Neural progenitor cell (in vitro differentiated cells): ENCODE data around the gene NTRK3. TPM values are rescaled to one million over a fixed set of nuclear protein-coding genes. Genes with fewer than 3 reads are reported as not detected.

Experiments
- DNase-seq: peaks from one replicate; pipeline ENCODE4 v3.0.0-alpha.2; 2016; ENCODE audit warnings: low spot score
- H2AFZ ChIP-seq: fragments of 200-600 bp; sonication (generic); replicated peaks from 2 replicates; pipeline ENCODE4 v1.6.1; 2016; ENCODE audit warnings: antibody characterized with exemption
- H3F3A ChIP-seq: fragments of 200-600 bp; sonication (generic); 2 replicates; pipeline ENCODE4 v1.6.1; 2016; ENCODE audit warnings: antibody characterized with exemption, low read depth
- H3K27ac ChIP-seq: fragments of 200-600 bp; sonication (generic); 2 replicates; pipeline ENCODE4 v1.5.1; 2016; ENCODE audit warnings: mild to moderate bottlenecking
- H3K27me3 ChIP-seq: fragments of 200-600 bp; sonication (generic); 2 replicates; pipeline ENCODE4 v1.6.1; 2016; ENCODE audit warnings: mild to moderate bottlenecking, moderate library complexity
- H3K36me3 ChIP-seq: fragments of 200-600 bp; sonication (generic); 2 replicates; pipeline ENCODE4 v1.5.1; 2016
- H3K4me1 ChIP-seq: fragments of 200-600 bp; sonication (generic); 2 replicates; pipeline ENCODE4 v1.6.1; 2016; ENCODE audit warnings: mixed run types
- H3K4me2 ChIP-seq: fragments of 200-600 bp; sonication (generic); 2 replicates; pipeline ENCODE4 v1.6.1; 2016
- H3K4me3 ChIP-seq: fragments of 200-600 bp; sonication (generic); 2 replicates; pipeline ENCODE4 v1.5.1; 2016
- H3K79me2 ChIP-seq: fragments of 200-600 bp; sonication (generic); 2 replicates; pipeline ENCODE4 v1.6.1; 2016; ENCODE audit warnings: low read depth
- H3K9ac ChIP-seq: fragments of 200-600 bp; sonication (generic); 2 replicates; pipeline ENCODE4 v1.6.1; 2016
- H3K9me3 ChIP-seq: fragments of 200-600 bp; sonication (generic); 2 replicates; pipeline ENCODE4 v1.5.1; 2016; ENCODE audit warnings: low read depth
- H4K20me1 ChIP-seq: fragments of 200-600 bp; sonication (generic); 2 replicates; pipeline ENCODE4 v1.6.1; 2016; ENCODE audit warnings: low read depth
- H3K27ac Mint-ChIP-seq: 3 replicates; pipeline ENCODE4 v1.8.0; 2021; ENCODE audit warnings: mixed read lengths
- H3K27me3 Mint-ChIP-seq: 2 replicates; pipeline ENCODE4 v1.8.0; 2022; ENCODE audit warnings: low read depth, mild to moderate bottlenecking, inconsistent platforms, moderate library complexity, mixed read lengths; ENCODE audit not compliant: insufficient read depth
- H3K36me3 Mint-ChIP-seq: 3 replicates; pipeline ENCODE4 v1.8.0; 2021; ENCODE audit warnings: mixed read lengths
- H3K4me1 Mint-ChIP-seq: 3 replicates; pipeline ENCODE4 v1.8.0; 2021; ENCODE audit warnings: mixed read lengths
- H3K4me3 Mint-ChIP-seq: 3 replicates; pipeline ENCODE4 v1.8.0; 2021; ENCODE audit warnings: mild to moderate bottlenecking, moderate library complexity, mixed read lengths
- H3K9me3 Mint-ChIP-seq: 3 replicates; pipeline ENCODE4 v1.8.0; 2020; ENCODE audit warnings: mixed read lengths
- CTCF ChIP-seq: fragments of 200-600 bp; sonication (generic); IDR thresholded peaks from 2 replicates; pipeline ENCODE4 v1.5.1; 2017; ENCODE audit warnings: antibody characterized with exemption, mild to moderate bottlenecking
- EZH2 ChIP-seq: fragments of 200-600 bp; sonication (generic); IDR thresholded peaks from 2 replicates; pipeline ENCODE4 v1.6.1; 2017; ENCODE audit warnings: antibody characterized with exemption, mild to moderate bottlenecking, moderate library complexity
- EZH2phosphoT487 ChIP-seq: fragments of 200-600 bp; sonication (generic); IDR thresholded peaks from 2 replicates; pipeline ENCODE4 v1.6.1; 2017; ENCODE audit warnings: antibody characterized with exemption
- total RNA-seq: library from RNA; depleted of rRNA; stranded (reverse); fragments of >200 nt; gene quantifications from 2 replicates; pipeline ENCODE4 v1.2.3, GENCODE V29; 2015; ENCODE audit warnings: low replicate concordance

NTRK3 gene
- total RNA-seq, 1 donor from 2014 or later = 2.0 TPM

- no peaks in the 10 kb centered on the region for H3K27me3 ChIP-seq
- H2AFZ ChIP-seq = peak overlapping the region; percentile 40
- Mint-ChIP-seq H3K4me3 (no peak overlapping the region), H3K36me3 (no peaks in the 10 kb centered on the region), H3K9me3 (no peaks in the 10 kb centered on the region), H3K27me3 (no peaks in the 10 kb centered on the region), H3K27ac (no peak overlapping the region), H3K4me1 (peaks cover 19% of the 10 kb centered on the region)
- no peak for TF ChIP-seq CTCF
- TF ChIP-seq EZH2 = no peak
- TF ChIP-seq EZH2phosphoT487 = no peak
- no peak overlapping the region for H3K27ac ChIP-seq
- no peaks in the 10 kb centered on the region for H3K36me3 ChIP-seq
- no peaks in the 10 kb centered on the region for H3K79me2 ChIP-seq
- H3K4me2 ChIP-seq = peak overlapping the region; percentile 49
- no peaks in the 10 kb centered on the region for H4K20me1 ChIP-seq
- DNase-seq = peak; percentile 49
- peaks cover 16% of the 10 kb centered on the region for H3K4me1 ChIP-seq
- H3K9me3 ChIP-seq = no peaks in the 10 kb centered on the region
- no peaks in the 10 kb centered on the region for H3F3A ChIP-seq
- H3K9ac ChIP-seq = no peak overlapping the region
- no peak overlapping the region for H3K4me3 ChIP-seq
Measured at GRCh38 chr15:88299497-88299896, 43.0 kb upstream of the NTRK3 start.

GRCh38 chr15:88288661-88289060 is 32.1 kb upstream of the NTRK3 start:
- H3K9me3 ChIP-seq = no peaks in the 10 kb centered on the region
- H3K27ac ChIP-seq = no peak overlapping the region
- H3F3A ChIP-seq = no peaks in the 10 kb centered on the region
- H3K4me3 ChIP-seq = no peak overlapping the region
- Mint-ChIP-seq H3K4me1 (peaks cover 2% of the 10 kb centered on the region), H3K27me3 (peaks cover 6% of the 10 kb centered on the region), H3K9me3 (no peaks in the 10 kb centered on the region), H3K4me3 (no peak overlapping the region), H3K27ac (no peak overlapping the region), H3K36me3 (no peaks in the 10 kb centered on the region)
- TF ChIP-seq EZH2 (no peak), EZH2phosphoT487 (no peak), CTCF (no peak)
- no peak overlapping the region for H2AFZ ChIP-seq
- no peak overlapping the region for H3K4me2 ChIP-seq
- no peaks in the 10 kb centered on the region for H3K27me3 ChIP-seq
- no peak overlapping the region for H3K9ac ChIP-seq
- no peaks in the 10 kb centered on the region for H3K79me2 ChIP-seq
- no peak for DNase-seq
- H4K20me1 ChIP-seq = no peaks in the 10 kb centered on the region
- H3K36me3 ChIP-seq = no peaks in the 10 kb centered on the region
- peaks cover 7% of the 10 kb centered on the region for H3K4me1 ChIP-seq

- no peak overlapping the region for H3K4me3 ChIP-seq
- DNase-seq = no peak
- H3K4me3 Mint-ChIP-seq = no peak overlapping the region
- no peak overlapping the region for H3K27ac ChIP-seq
- H3K36me3 ChIP-seq = no peaks in the 10 kb centered on the region
- H3K4me1 ChIP-seq = peaks cover 7% of the 10 kb centered on the region
- H3K9me3 Mint-ChIP-seq = no peaks in the 10 kb centered on the region
- no peak overlapping the region for H2AFZ ChIP-seq
- H3K79me2 ChIP-seq = no peaks in the 10 kb centered on the region
- H3K27ac Mint-ChIP-seq = no peak overlapping the region
- H3F3A ChIP-seq = no peaks in the 10 kb centered on the region
- no peaks in the 10 kb centered on the region for H3K36me3 Mint-ChIP-seq
- peaks cover 2% of the 10 kb centered on the region for H3K4me1 Mint-ChIP-seq
- H3K4me2 ChIP-seq = no peak overlapping the region
- H3K9ac ChIP-seq = no peak overlapping the region
- no peaks in the 10 kb centered on the region for H3K27me3 ChIP-seq
- TF ChIP-seq CTCF = no peak
- TF ChIP-seq EZH2 = no peak
- TF ChIP-seq EZH2phosphoT487 = no peak
- no peaks in the 10 kb centered on the region for H3K9me3 ChIP-seq
- no peaks in the 10 kb centered on the region for H4K20me1 ChIP-seq
- H3K27me3 Mint-ChIP-seq = peaks cover 6% of the 10 kb centered on the region
Measured at GRCh38 chr15:88288206-88288605, 31.7 kb upstream of the NTRK3 start.
